ENCODE data around the gene PCDHAC2.

The PCDHAC2 gene

DNA sequence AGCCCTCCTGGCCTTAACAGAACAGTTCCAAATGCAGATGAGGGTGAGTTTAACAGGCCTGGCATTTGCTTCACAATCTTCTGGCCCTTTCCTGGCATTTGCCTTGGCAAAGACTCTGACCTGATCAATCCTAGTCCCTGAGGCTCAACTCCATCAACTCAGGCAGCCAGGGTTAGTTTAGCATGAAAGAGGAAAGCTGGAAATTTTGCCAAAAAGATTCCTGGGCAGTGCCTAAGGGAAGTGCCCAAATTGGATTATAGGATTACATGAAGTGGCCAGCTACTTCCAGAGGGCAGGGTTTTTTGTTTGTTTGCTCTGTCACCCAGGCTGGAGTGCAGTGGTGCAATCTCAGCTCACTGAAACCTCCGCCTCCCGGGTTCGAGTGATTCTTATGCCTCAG is 36.8 kb downstream of the PCDHAC2 start:
- Histone ChIP-seq H3K36me3 (ENCODE audit: insufficient read depth, low read length) (no peaks in the 10 kb centered on the region), H3K27ac (ENCODE audit: low read depth, low read length, poor library complexity, severe bottlenecking) (no peak overlapping the region), H3K9me3 (ENCODE audit: low read length) (no peaks in the 10 kb centered on the region), H3K9me2 (ENCODE audit: low read depth, low read length) (no peaks in the 10 kb centered on the region), H3K4me1 (ENCODE audit: insufficient read depth, low read length, severe bottlenecking) (no peaks in the 10 kb centered on the region), H3F3A (ENCODE audit: insufficient read depth, low read length) (no peaks in the 10 kb centered on the region), H3K4me2 (ENCODE audit: low read length) (no peak overlapping the region), H3K27me3 (ENCODE audit: insufficient read depth, low read length) (no peaks in the 10 kb centered on the region), H4K20me1 (ENCODE audit: insufficient read depth, low read length) (no peaks in the 10 kb centered on the region), H3K4me3 (ENCODE audit: low read depth, low read length, poor library complexity, severe bottlenecking) (no peak overlapping the region), H3K79me2 (ENCODE audit: insufficient read depth, low read length) (no peaks in the 10 kb centered on the region), H3K9ac (ENCODE audit: low read length) (no peak overlapping the region), H2AFZ (ENCODE audit: low read length) (no peak overlapping the region)
- TF ChIP-seq EZH2 (IDR thresholded peaks at IDR 0.05; ENCODE audit: borderline replicate concordance, low read length): no peak
- TF ChIP-seq, protein P1, sequence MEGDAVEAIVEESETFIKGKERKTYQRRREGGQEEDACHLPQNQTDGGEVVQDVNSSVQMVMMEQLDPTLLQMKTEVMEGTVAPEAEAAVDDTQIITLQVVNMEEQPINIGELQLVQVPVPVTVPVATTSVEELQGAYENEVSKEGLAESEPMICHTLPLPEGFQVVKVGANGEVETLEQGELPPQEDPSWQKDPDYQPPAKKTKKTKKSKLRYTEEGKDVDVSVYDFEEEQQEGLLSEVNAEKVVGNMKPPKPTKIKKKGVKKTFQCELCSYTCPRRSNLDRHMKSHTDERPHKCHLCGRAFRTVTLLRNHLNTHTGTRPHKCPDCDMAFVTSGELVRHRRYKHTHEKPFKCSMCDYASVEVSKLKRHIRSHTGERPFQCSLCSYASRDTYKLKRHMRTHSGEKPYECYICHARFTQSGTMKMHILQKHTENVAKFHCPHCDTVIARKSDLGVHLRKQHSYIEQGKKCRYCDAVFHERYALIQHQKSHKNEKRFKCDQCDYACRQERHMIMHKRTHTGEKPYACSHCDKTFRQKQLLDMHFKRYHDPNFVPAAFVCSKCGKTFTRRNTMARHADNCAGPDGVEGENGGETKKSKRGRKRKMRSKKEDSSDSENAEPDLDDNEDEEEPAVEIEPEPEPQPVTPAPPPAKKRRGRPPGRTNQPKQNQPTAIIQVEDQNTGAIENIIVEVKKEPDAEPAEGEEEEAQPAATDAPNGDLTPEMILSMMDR (IDR thresholded peaks at IDR 0.05; ENCODE audit: low read length): no peak

DNA sequence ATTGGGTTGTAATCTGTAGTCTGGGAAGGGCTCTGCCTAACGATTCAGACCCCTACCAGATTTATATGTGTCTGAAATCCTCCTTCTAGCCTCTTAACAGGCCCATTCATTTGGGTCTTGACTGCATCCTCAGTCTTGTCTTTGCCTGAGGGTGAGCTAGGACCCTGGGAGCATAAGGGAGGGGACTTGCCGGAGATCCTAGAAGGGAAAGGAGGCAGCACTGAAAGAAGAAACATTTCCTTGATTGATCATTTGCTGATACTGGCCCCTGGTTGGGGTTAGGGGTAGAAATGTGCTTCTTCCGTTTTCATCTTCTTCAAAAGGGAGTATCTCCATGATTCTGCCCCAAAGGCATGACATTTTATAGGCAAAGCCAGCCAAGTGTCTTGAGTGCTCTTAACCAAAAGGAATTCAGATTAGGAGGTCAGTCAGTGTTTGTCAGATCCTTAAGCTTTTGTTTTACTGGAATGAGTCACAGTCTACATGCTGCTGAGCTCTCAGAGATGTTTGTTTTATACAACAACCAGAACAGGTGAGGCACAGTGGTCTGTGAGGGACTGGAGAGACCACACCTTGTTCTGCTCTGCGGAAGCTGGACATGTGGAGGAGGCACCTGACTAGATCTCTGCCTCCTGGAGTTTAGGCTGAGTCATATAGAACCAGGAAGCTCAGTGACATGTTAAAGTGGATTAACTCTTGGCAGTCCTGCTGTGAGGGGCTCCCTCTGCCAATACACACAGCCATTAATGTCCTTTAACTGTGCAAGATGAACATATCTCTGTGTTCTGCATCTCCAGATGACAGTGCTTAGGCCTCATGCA is 37.7 kb downstream of the PCDHAC2 start:
- H3K9me3 ChIP-seq (ENCODE audit: low read length): no peaks in the 10 kb centered on the region
- H4K20me1 ChIP-seq (ENCODE audit: insufficient read depth, low read length): no peaks in the 10 kb centered on the region
- TF ChIP-seq, protein P1 (IDR thresholded peaks at IDR 0.05; ENCODE audit: low read length): no peak
- TF ChIP-seq EZH2 (IDR thresholded peaks at IDR 0.05; ENCODE audit: borderline replicate concordance, low read length): no peak
- H3K9ac ChIP-seq (ENCODE audit: low read length): no peak overlapping the region
- no peaks in the 10 kb centered on the region for H3K27me3 ChIP-seq (ENCODE audit: insufficient read depth, low read length)
- no peaks in the 10 kb centered on the region for H3K4me1 ChIP-seq (ENCODE audit: insufficient read depth, low read length, severe bottlenecking)
- H3K36me3 ChIP-seq (ENCODE audit: insufficient read depth, low read length): no peaks in the 10 kb centered on the region
- H3K79me2 ChIP-seq (ENCODE audit: insufficient read depth, low read length): no peaks in the 10 kb centered on the region
- no peak overlapping the region for H3K27ac ChIP-seq (ENCODE audit: low read depth, low read length, poor library complexity, severe bottlenecking)
- no peaks in the 10 kb centered on the region for H3K9me2 ChIP-seq (ENCODE audit: low read depth, low read length)
- no peak overlapping the region for H3K4me2 ChIP-seq (ENCODE audit: low read length)
- H3K4me3 ChIP-seq (ENCODE audit: low read depth, low read length, poor library complexity, severe bottlenecking): no peak overlapping the region
- no peaks in the 10 kb centered on the region for H3F3A ChIP-seq (ENCODE audit: insufficient read depth, low read length)
- H2AFZ ChIP-seq (ENCODE audit: low read length): no peak overlapping the region

DNA sequence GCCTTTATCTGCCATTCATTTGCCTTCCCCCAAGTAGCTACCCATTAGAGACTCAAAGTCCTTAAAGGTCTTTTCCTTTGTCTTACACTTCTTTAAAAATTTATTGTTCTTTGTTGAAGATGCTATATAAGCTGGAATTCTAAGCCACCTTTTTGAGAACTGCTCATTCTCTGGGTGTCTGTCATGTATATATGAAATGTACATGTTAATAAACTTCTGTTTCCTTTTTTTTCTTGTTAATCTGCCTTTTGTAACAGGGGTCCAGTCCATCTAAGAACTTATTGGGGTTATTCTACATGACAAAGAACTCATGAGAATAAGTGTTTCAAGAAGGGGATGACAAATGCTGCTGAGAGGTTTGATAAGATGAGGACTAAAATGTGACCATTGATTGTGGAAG is 41.5 kb downstream of the PCDHAC2 start:
- Histone ChIP-seq H2AFZ (ENCODE audit: low read length) (no peak overlapping the region), H4K20me1 (ENCODE audit: insufficient read depth, low read length) (no peaks in the 10 kb centered on the region), H3K79me2 (ENCODE audit: insufficient read depth, low read length) (no peaks in the 10 kb centered on the region), H3K4me1 (ENCODE audit: insufficient read depth, low read length, severe bottlenecking) (no peaks in the 10 kb centered on the region), H3K9me2 (ENCODE audit: low read depth, low read length) (no peaks in the 10 kb centered on the region), H3K9ac (ENCODE audit: low read length) (no peak overlapping the region), H3K4me3 (ENCODE audit: low read depth, low read length, poor library complexity, severe bottlenecking) (no peak overlapping the region), H3F3A (ENCODE audit: insufficient read depth, low read length) (no peaks in the 10 kb centered on the region), H3K4me2 (ENCODE audit: low read length) (no peak overlapping the region), H3K9me3 (ENCODE audit: low read length) (no peaks in the 10 kb centered on the region), H3K27ac (ENCODE audit: low read depth, low read length, poor library complexity, severe bottlenecking) (no peak overlapping the region), H3K27me3 (ENCODE audit: insufficient read depth, low read length) (no peaks in the 10 kb centered on the region), H3K36me3 (ENCODE audit: insufficient read depth, low read length) (no peaks in the 10 kb centered on the region)
- no peak for TF ChIP-seq EZH2 (IDR thresholded peaks at IDR 0.05; ENCODE audit: borderline replicate concordance, low read length)
- TF ChIP-seq, protein P1 (IDR thresholded peaks at IDR 0.05; ENCODE audit: low read length): no peak

Measured in OCI-LY1 (cell line).